Neural crest cell (in vitro differentiated cells): ENCODE measurements around the gene ARHGAP10. TPM values are rescaled to one million over a fixed set of nuclear protein-coding genes. Genes with fewer than 3 reads are reported as not detected.

Experiments
- DNase-seq: peaks from one replicate; pipeline ENCODE4 v3.0.0; 2021; ENCODE audit warnings: low read depth, mixed read lengths, low spot score
- H3K27ac Mint-ChIP-seq: one replicate; pipeline ENCODE4 v1.8.0; 2021; ENCODE audit warnings: mild to moderate bottlenecking, mixed read lengths; ENCODE audit not compliant: unreplicated experiment
- H3K27me3 Mint-ChIP-seq: 2 replicates; pipeline ENCODE4 v1.8.0; 2021; ENCODE audit warnings: low read depth, mild to moderate bottlenecking, mixed read lengths
- H3K36me3 Mint-ChIP-seq: 2 replicates; pipeline ENCODE4 v1.8.0; 2021; ENCODE audit warnings: low read depth, mild to moderate bottlenecking, mixed read lengths
- H3K4me1 Mint-ChIP-seq: 2 replicates; pipeline ENCODE4 v1.8.0; 2021; ENCODE audit warnings: mixed read lengths
- H3K4me3 Mint-ChIP-seq: one replicate; pipeline ENCODE4 v1.8.0; 2021; ENCODE audit warnings: mild to moderate bottlenecking, mixed read lengths
- H3K9me3 Mint-ChIP-seq: 2 replicates; pipeline ENCODE4 v1.8.0; 2021; ENCODE audit warnings: mixed read lengths
- CTCF ChIP-seq: fragments of 200-600 bp; sonication (generic); conservative IDR thresholded peaks from 2 replicates; pipeline ENCODE4 v1.5.0; 2021; ENCODE audit warnings: antibody characterized with exemption, mild to moderate bottlenecking
- total RNA-seq: library from RNA; stranded (reverse); gene quantifications from 2 replicates; pipeline ENCODE4 v1.2.1, GENCODE V29; 2021

Gene ARHGAP10
- total RNA-seq, 1 donor from 2014 or later = 4.0 TPM

DNA sequence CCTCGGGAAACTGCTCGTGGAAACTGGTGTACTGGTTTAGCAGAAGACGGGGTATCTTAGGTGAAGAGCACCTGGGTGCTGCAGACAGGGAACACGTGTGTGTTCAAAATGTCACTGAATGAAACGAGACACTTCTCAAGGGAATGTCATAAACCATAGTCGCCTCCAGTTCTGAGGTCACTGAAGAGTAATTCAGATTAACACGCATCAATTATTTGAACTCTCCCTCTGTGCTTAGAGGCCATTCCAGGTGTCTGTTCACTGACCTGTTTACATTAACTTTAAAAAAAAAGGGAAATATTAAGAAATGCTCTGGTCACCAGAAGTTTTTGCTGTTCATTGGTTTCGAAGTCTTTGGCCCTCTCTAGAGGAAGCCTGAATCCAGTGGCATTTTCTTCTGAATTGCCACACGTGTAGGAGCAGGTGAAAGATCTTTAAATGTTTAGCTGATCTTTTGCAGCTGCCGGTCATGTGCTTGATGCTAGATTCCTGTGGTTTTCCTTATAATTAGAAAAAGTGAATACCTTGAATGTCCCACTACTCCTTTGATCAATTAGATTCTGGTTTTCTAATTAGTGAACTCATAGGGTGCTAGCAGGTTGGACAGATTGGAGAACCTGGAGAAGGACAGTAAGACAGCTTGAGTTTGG is 330.5 kb downstream of the ARHGAP10 start:
- Mint-ChIP-seq H3K4me1 (peaks cover 7% of the 10 kb centered on the region), H3K36me3 (no peaks in the 10 kb centered on the region), H3K27ac (no peak overlapping the region), H3K9me3 (no peaks in the 10 kb centered on the region), H3K4me3 (no peak overlapping the region), H3K27me3 (no peaks in the 10 kb centered on the region)
- no peak for DNase-seq
- no peak for TF ChIP-seq CTCF

GRCh38 chr4:148064451-148064850 is 332.6 kb downstream of the ARHGAP10 start:
- Mint-ChIP-seq H3K4me3 (no peak overlapping the region), H3K9me3 (no peaks in the 10 kb centered on the region), H3K27ac (no peak overlapping the region), H3K36me3 (no peaks in the 10 kb centered on the region), H3K4me1 (peaks cover 7% of the 10 kb centered on the region), H3K27me3 (no peaks in the 10 kb centered on the region)
- TF ChIP-seq CTCF = no peak
- no peak for DNase-seq

- DNase-seq = no peak
- Mint-ChIP-seq H3K9me3 (no peaks in the 10 kb centered on the region), H3K27me3 (no peaks in the 10 kb centered on the region), H3K4me1 (peaks cover 7% of the 10 kb centered on the region), H3K27ac (no peak overlapping the region), H3K4me3 (no peak overlapping the region), H3K36me3 (no peaks in the 10 kb centered on the region)
- no peak for TF ChIP-seq CTCF
These were observed 333.2 kb downstream of the ARHGAP10 start for GRCh38 chr4:148065075-148065474.

DNA sequence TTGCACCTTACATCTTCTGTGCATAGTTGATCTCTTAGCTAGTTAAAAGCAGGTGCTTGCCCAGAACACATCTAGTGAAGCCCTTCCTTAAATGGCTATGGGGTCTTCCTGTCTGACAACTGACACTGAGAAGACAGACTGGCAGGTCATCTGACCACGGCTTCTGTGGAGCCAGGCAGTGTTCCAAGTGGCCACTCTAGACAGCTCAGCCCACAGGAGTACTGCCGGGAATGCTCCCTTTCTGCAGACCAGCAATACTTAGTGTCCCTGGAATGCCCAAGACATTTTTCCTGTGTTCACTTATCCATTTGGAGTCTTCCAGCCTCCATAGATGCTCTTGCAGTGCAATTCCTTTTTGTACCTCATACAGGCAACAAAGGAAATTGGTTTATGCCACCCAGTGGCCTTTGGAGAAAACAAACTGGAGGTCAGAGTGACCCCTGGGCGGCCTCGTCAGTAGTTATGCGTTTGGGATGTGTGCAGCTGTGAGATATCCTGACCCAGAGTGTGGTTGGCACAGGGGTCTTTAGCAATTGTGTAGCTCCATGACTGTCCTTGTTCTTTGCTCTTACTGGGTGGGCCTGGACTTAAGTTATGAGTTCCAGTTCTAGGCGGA is 335.5 kb downstream of the ARHGAP10 start:
- H3K4me3 Mint-ChIP-seq = no peak overlapping the region
- no peaks in the 10 kb centered on the region for H3K27me3 Mint-ChIP-seq
- H3K36me3 Mint-ChIP-seq = no peaks in the 10 kb centered on the region
- peaks cover 7% of the 10 kb centered on the region for H3K4me1 Mint-ChIP-seq
- H3K9me3 Mint-ChIP-seq = no peaks in the 10 kb centered on the region
- no peak overlapping the region for H3K27ac Mint-ChIP-seq
- no peak for TF ChIP-seq CTCF
- DNase-seq = no peak

GRCh38 chr4:148068065-148068911 is 336.4 kb downstream of the ARHGAP10 start:
- H3K4me1 Mint-ChIP-seq = peaks cover 7% of the 10 kb centered on the region
- TF ChIP-seq CTCF = no peak
- H3K36me3 Mint-ChIP-seq = no peaks in the 10 kb centered on the region
- no peak for DNase-seq
- H3K9me3 Mint-ChIP-seq = no peaks in the 10 kb centered on the region
- no peaks in the 10 kb centered on the region for H3K27me3 Mint-ChIP-seq
- H3K27ac Mint-ChIP-seq = peak overlapping the region; percentile 32
- H3K4me3 Mint-ChIP-seq = no peak overlapping the region
